EL (cell line): ENCODE measurements around the gene AEBP2.
"Not testable (repeated sequence)": the region's sequence is repeated elsewhere in the genome, so short reads cannot be mapped to it uniquely, and the experiment has no call there.

Source experiments
- DNase-seq: peaks from one replicate; pipeline ENCODE4 v3.0.0-alpha.2; 2016

AEBP2 gene

GRCh38 chr12:19456176-19456575 lies 16.9 kb downstream of the AEBP2 start:
- no peak for DNase-seq

GRCh38 chr12:19457561-19457960 lies 18.3 kb downstream of the AEBP2 start:
- no peak for DNase-seq

- DNase-seq: no peak
Observed at GRCh38 chr12:19458733-19459132, 19.4 kb downstream of the AEBP2 start.

GRCh38 chr12:19461999-19462398 lies 22.7 kb downstream of the AEBP2 start:
- DNase-seq: no peak

GRCh38 chr12:19462406-19462805 lies 23.1 kb downstream of the AEBP2 start:
- no peak for DNase-seq

GRCh38 chr12:19464192-19464580 lies 24.9 kb downstream of the AEBP2 start:
- no peak for DNase-seq

- no peak for DNase-seq
Observed at GRCh38 chr12:19465711-19466110, 26.4 kb downstream of the AEBP2 start.

GRCh38 chr12:19474147-19474546 lies 34.9 kb downstream of the AEBP2 start:
- DNase-seq: no peak

GRCh38 chr12:19475884-19476505 lies 36.7 kb downstream of the AEBP2 start:
- DNase-seq: not testable (repeated sequence)

GRCh38 chr12:19477071-19477470 lies 37.8 kb downstream of the AEBP2 start:
- DNase-seq: no peak

GRCh38 chr12:19480459-19480858 lies 41.2 kb downstream of the AEBP2 start:
- no peak for DNase-seq

GRCh38 chr12:19482036-19482435 lies 42.7 kb downstream of the AEBP2 start:
- no peak for DNase-seq

- DNase-seq: no peak
Observed at GRCh38 chr12:19482551-19483109, 43.3 kb downstream of the AEBP2 start.

- no peak for DNase-seq
Observed at GRCh38 chr12:19483727-19484126, 44.4 kb downstream of the AEBP2 start.

GRCh38 chr12:19484738-19485137 lies 45.4 kb downstream of the AEBP2 start:
- no peak for DNase-seq

- DNase-seq: no peak
Observed at GRCh38 chr12:19485240-19485639, 45.9 kb downstream of the AEBP2 start.

- DNase-seq: no peak
Observed at GRCh38 chr12:19489168-19489567, 49.9 kb downstream of the AEBP2 start.

- DNase-seq: no peak
Observed at GRCh38 chr12:19490908-19491307, 51.6 kb downstream of the AEBP2 start.

- peak; percentile 44 for DNase-seq
Observed at GRCh38 chr12:19491863-19492262, 52.6 kb downstream of the AEBP2 start.

- DNase-seq: no peak
Observed at GRCh38 chr12:19496219-19496878, 57.1 kb downstream of the AEBP2 start.

- DNase-seq: no peak
Observed at GRCh38 chr12:19498099-19498498, 58.8 kb downstream of the AEBP2 start.

- no peak for DNase-seq
Observed at GRCh38 chr12:19499030-19499429, 59.7 kb downstream of the AEBP2 start.

GRCh38 chr12:19506497-19506896 lies 67.2 kb downstream of the AEBP2 start:
- DNase-seq: no peak

- DNase-seq: peak; percentile 15
Observed at GRCh38 chr12:19507823-19508222, 68.5 kb downstream of the AEBP2 start.

- DNase-seq: no peak
Observed at GRCh38 chr12:19510461-19510860, 71.2 kb downstream of the AEBP2 start.
